CD14-positive monocyte (primary cell): ENCODE data around the gene MICALL2. TPM values are rescaled to one million over a fixed set of nuclear protein-coding genes. Genes with fewer than 3 reads are reported as not detected.

Experiments used
- DNase-seq, 3 donors: peaks; one replicate each; pipeline ENCODE4 v3.0.0-alpha.2; 2011 to 2022
- H2AFZ ChIP-seq: 2 replicates; pipeline ENCODE4 v1.6.0; 2012; ENCODE audit warnings: mild to moderate bottlenecking, low read depth, low read length, inconsistent platforms; ENCODE audit not compliant: insufficient read depth, poor library complexity, severe bottlenecking
- H3K27ac ChIP-seq, 2 donors: 1 replicate in 1 of 2; 2 replicates in 1 of 2; pipeline ENCODE4 v1.5.1; 2012 to 2013; ENCODE audit warnings: low read length in 2 of 2, control low read depth in 1 of 2, inconsistent platforms in 1 of 2, low read depth in 1 of 2, mild to moderate bottlenecking in 1 of 2
- H3K27me3 ChIP-seq, 2 donors: one replicate each; pipeline versions ENCODE4 v1.6.0 to v1.6.1; 2011 to 2013; ENCODE audit warnings: low read length in 2 of 2; ENCODE audit not compliant: control insufficient read depth in 2 of 2, insufficient read depth in 2 of 2
- H3K36me3 ChIP-seq, 2 donors: replicated peaks in 1 of 2; 1 replicate in 1 of 2; 2 replicates in 1 of 2; pipeline versions ENCODE4 v1.5.1 to v1.6.1; 2012 to 2013; ENCODE audit warnings: low read length in 2 of 2, control low read depth in 1 of 2, inconsistent platforms in 1 of 2, mild to moderate bottlenecking in 1 of 2; ENCODE audit not compliant: insufficient read depth in 2 of 2, control insufficient read depth in 1 of 2
- H3K4me1 ChIP-seq, 2 donors: 1 replicate in 1 of 2; 2 replicates in 1 of 2; pipeline versions ENCODE4 v1.5.1 to v1.6.1; 2012 to 2013; ENCODE audit warnings: low read length in 2 of 2, control low read depth in 1 of 2, inconsistent platforms in 1 of 2, mild to moderate bottlenecking in 1 of 2, moderate library complexity in 1 of 2; ENCODE audit not compliant: insufficient read depth in 2 of 2, control insufficient read depth in 1 of 2
- H3K4me2 ChIP-seq: replicated peaks from 2 replicates; pipeline ENCODE3; 2012; ENCODE audit warnings: low read length, moderate library complexity, mild to moderate bottlenecking; ENCODE audit not compliant: poor library complexity, severe bottlenecking; ENCODE audit errors: extremely low read depth
- H3K4me3 ChIP-seq, 3 experiments: fragments of 200-600 bp in 1 of 3; sonication (generic) in 1 of 3; replicated peaks in 1 of 3; 1 replicate in 2 of 3; 2 replicates in 1 of 3; pipeline ENCODE4 v1.5.1; 2011 to 2013; ENCODE audit warnings: low read length in 3 of 3, mild to moderate bottlenecking in 3 of 3, control low read depth in 2 of 3, low read depth in 2 of 3, inconsistent platforms in 1 of 3, moderate library complexity in 1 of 3
- H3K79me2 ChIP-seq: 2 replicates; pipeline ENCODE4 v1.6.0; 2012; ENCODE audit warnings: mild to moderate bottlenecking, control low read depth, inconsistent platforms, low read length, moderate library complexity; ENCODE audit not compliant: insufficient read depth
- H3K9ac ChIP-seq: 2 replicates; pipeline ENCODE4 v1.6.0; 2017; ENCODE audit warnings: low read length, mild to moderate bottlenecking; ENCODE audit not compliant: insufficient read depth, poor library complexity, severe bottlenecking
- H3K9me3 ChIP-seq, 2 donors: replicated peaks in 1 of 2; 1 replicate in 1 of 2; 2 replicates in 1 of 2; pipeline versions ENCODE4 v1.5.1 to v1.6.1; 2012 to 2013; ENCODE audit warnings: low read length in 2 of 2, control low read depth in 1 of 2; ENCODE audit not compliant: control insufficient read depth in 1 of 2, insufficient read depth in 1 of 2
- H4K20me1 ChIP-seq: 2 replicates; pipeline ENCODE4 v1.6.0; 2012; ENCODE audit warnings: mild to moderate bottlenecking, low read length, control low read depth, moderate library complexity; ENCODE audit not compliant: insufficient read depth
- H3K27ac Mint-ChIP-seq, 7 donors: one replicate each; pipeline ENCODE4 v1.8.0; 2020; ENCODE audit warnings: mild to moderate bottlenecking in 7 of 7, mixed read lengths in 7 of 7, moderate library complexity in 6 of 7, inconsistent platforms in 2 of 7
- H3K27me3 Mint-ChIP-seq, 3 donors: one replicate each; pipeline ENCODE4 v1.8.0; 2021 to 2022; ENCODE audit warnings: low read depth in 3 of 3, mild to moderate bottlenecking in 3 of 3, mixed read lengths in 3 of 3, moderate library complexity in 3 of 3, inconsistent platforms in 1 of 3
- H3K36me3 Mint-ChIP-seq, 2 donors: one replicate each; pipeline ENCODE4 v1.8.0; 2020; ENCODE audit warnings: mixed read lengths in 2 of 2, inconsistent platforms in 1 of 2, mild to moderate bottlenecking in 1 of 2
- H3K4me1 Mint-ChIP-seq: one replicate; pipeline ENCODE4 v1.8.0; 2020; ENCODE audit warnings: mild to moderate bottlenecking, mixed read lengths
- H3K4me3 Mint-ChIP-seq, 2 donors: one replicate each; pipeline ENCODE4 v1.8.0; 2020; ENCODE audit warnings: mild to moderate bottlenecking in 2 of 2, mixed read lengths in 2 of 2, moderate library complexity in 1 of 2
- H3K9me3 Mint-ChIP-seq, 7 donors: one replicate each; pipeline ENCODE4 v1.8.0; 2020 to 2022; ENCODE audit warnings: mixed read lengths in 7 of 7, mild to moderate bottlenecking in 6 of 7, moderate library complexity in 6 of 7, inconsistent platforms in 2 of 7
- WGBS: methylation state at CpG from one replicate; pipeline ENCODE4 v1.1.5; 2013; ENCODE audit warnings: missing lambda C conversion rate; ENCODE audit not compliant: insufficient coverage; 5-methylcytosine and 5-hydroxymethylcytosine counted together
- intact Hi-C, 2 donors: fragments of 100-400 bp; cut with micrococcal nuclease; formaldehyde crosslinking; loops; one replicate each; pipeline versions ENCODE4 v1.15.0 to v1.15.1; 2023
- polyA plus RNA-seq, 3 donors: library from polyadenylated mRNA; depleted of rRNA in 1 of 3; unstranded in 2 of 3; stranded (reverse) in 1 of 3; fragments of 300-500 nt in 2 of 3; fragments of >200 nt in 1 of 3; fragmentation: Illumina TruSeq in 2 of 3; gene quantifications; 1 replicate in 2 of 3; 2 replicates in 1 of 3; pipeline ENCODE4 v1.2.3, GENCODE V29; 2012 to 2021
- TF ChIP-seq, protein P1 (sequence below): fragments of 200-600 bp; IDR thresholded peaks from one replicate; pipeline ENCODE4 v1.8.0; 2022; ENCODE audit warnings: antibody characterized with exemption, mild to moderate bottlenecking

The MICALL2 gene
- polyA plus RNA-seq, 3 donors: 0.14 to 7.2 (median 0.72) TPM

- H3K4me3 Mint-ChIP-seq: no peak overlapping the region
- Histone ChIP-seq H3K4me1 (peaks cover 27 to 31% of the 10 kb centered on the region in 2 donors), H3K9ac (no peak overlapping the region), H2AFZ (no peak overlapping the region), H3K79me2 (peaks cover 19% of the 10 kb centered on the region), H3K27ac (no peak overlapping the region), H3K36me3 (no peaks in the 10 kb centered on the region), H4K20me1 (peaks cover 4% of the 10 kb centered on the region), H3K4me2 (no peak overlapping the region), H3K27me3 (no peaks in the 10 kb centered on the region), H3K9me3 (no peaks in the 10 kb centered on the region), H3K4me3 (no peak overlapping the region)
- no peaks in the 10 kb centered on the region for H3K9me3 Mint-ChIP-seq
- 83% methylated on average over 23 of the region's 26 CpGs for WGBS
- peaks cover 21% of the 10 kb centered on the region for H3K4me1 Mint-ChIP-seq
- H3K27ac Mint-ChIP-seq: no peak overlapping the region
- no peak for DNase-seq
- H3K36me3 Mint-ChIP-seq: no peaks in the 10 kb centered on the region
- peaks cover 0 to 5% (median 0%) of the 10 kb centered on the region in 3 donors for H3K27me3 Mint-ChIP-seq
- intact Hi-C loops: loop anchor here in 1 of 2 donors (5.0 kb wide), 1 partner anchor 43 kb away; no protein-coding TSS in a partner anchor
- TF ChIP-seq, protein P1, sequence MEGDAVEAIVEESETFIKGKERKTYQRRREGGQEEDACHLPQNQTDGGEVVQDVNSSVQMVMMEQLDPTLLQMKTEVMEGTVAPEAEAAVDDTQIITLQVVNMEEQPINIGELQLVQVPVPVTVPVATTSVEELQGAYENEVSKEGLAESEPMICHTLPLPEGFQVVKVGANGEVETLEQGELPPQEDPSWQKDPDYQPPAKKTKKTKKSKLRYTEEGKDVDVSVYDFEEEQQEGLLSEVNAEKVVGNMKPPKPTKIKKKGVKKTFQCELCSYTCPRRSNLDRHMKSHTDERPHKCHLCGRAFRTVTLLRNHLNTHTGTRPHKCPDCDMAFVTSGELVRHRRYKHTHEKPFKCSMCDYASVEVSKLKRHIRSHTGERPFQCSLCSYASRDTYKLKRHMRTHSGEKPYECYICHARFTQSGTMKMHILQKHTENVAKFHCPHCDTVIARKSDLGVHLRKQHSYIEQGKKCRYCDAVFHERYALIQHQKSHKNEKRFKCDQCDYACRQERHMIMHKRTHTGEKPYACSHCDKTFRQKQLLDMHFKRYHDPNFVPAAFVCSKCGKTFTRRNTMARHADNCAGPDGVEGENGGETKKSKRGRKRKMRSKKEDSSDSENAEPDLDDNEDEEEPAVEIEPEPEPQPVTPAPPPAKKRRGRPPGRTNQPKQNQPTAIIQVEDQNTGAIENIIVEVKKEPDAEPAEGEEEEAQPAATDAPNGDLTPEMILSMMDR: no peak
These were observed 3.9 kb downstream of the MICALL2 start for GRCh38 chr7:1455241-1455939.

- H3K4me2 ChIP-seq: no peak overlapping the region
- Mint-ChIP-seq H3K4me1 (peaks cover 21% of the 10 kb centered on the region), H3K36me3 (no peaks in the 10 kb centered on the region), H3K9me3 (no peaks in the 10 kb centered on the region), H3K4me3 (no peak overlapping the region), H3K27ac (no peak overlapping the region), H3K27me3 (peaks cover 0 to 5% (median 0%) of the 10 kb centered on the region in 3 donors)
- peaks cover 19% of the 10 kb centered on the region for H3K79me2 ChIP-seq
- H3K27me3 ChIP-seq: no peaks in the 10 kb centered on the region
- DNase-seq: no peak
- TF ChIP-seq, protein P1: no peak
- no peak overlapping the region for H3K9ac ChIP-seq
- peaks cover 23 to 24% of the 10 kb centered on the region in 2 donors for H3K4me1 ChIP-seq
- intact Hi-C loops: no loop called here
- no peak overlapping the region for H2AFZ ChIP-seq
- H3K9me3 ChIP-seq: no peaks in the 10 kb centered on the region
- WGBS: 67% methylated on average over 9 of the region's 14 CpGs
- H3K4me3 ChIP-seq: no peak overlapping the region
- H3K36me3 ChIP-seq: no peaks in the 10 kb centered on the region
- peaks cover 4% of the 10 kb centered on the region for H4K20me1 ChIP-seq
- no peak overlapping the region for H3K27ac ChIP-seq
These were observed 4.7 kb downstream of the MICALL2 start for GRCh38 chr7:1454542-1454941.
